Measurements from ENCODE around the gene RAB3C.

Gene RAB3C

DNA sequence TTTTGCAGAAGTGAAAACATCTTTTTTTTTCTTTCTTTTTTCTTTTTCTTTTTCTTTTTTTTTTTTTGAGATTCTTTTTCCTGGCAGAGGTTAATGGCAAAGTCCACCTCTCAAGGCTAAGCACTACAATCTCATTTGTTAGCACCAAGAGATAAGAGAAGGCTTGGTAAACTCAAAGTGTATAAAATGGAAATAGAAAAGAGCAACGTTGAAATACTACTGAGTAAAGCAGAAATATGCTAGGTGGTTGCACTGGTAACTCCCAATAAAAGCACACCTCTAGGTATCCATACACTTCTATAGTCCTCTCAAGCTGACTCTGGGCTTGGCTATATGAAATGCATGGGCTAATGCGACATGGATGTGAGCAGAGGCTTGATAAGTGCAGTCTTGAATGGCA lies 188.9 kb downstream of the RAB3C start:
- Histone ChIP-seq H3K27me3 (ENCODE audit: insufficient read depth, low read depth) (no peaks in the 10 kb centered on the region), H3K4me2 (no peak overlapping the region), H3K36me3 (ENCODE audit: insufficient read depth) (no peaks in the 10 kb centered on the region)

GRCh38 chr5:58773744-58774441 lies 191.0 kb downstream of the RAB3C start:
- H3K4me3 ChIP-seq (IDR thresholded peaks at IDR 0.05; ENCODE audit: insufficient read depth, low read depth, low read length), result no peak overlapping the region
- H3K79me2 ChIP-seq (ENCODE audit: insufficient read depth, low read depth), result no peaks in the 10 kb centered on the region
- H3K27me3 ChIP-seq (ENCODE audit: insufficient read depth, low read depth), result no peaks in the 10 kb centered on the region
- TF ChIP-seq CTCF (conservative IDR thresholded peaks at IDR 0.05; ENCODE audit: low read depth, low read length), result no peak
- no peak overlapping the region for H3K27ac ChIP-seq
- no peak overlapping the region for H2AFZ ChIP-seq (ENCODE audit: low read depth)
- H4K20me1 ChIP-seq (ENCODE audit: insufficient read depth), result no peaks in the 10 kb centered on the region
- no peaks in the 10 kb centered on the region for H3K4me1 ChIP-seq (ENCODE audit: low read depth, poor library complexity, severe bottlenecking)
- H3K4me2 ChIP-seq, result no peak overlapping the region
- no peak overlapping the region for H3K9ac ChIP-seq
- no peaks in the 10 kb centered on the region for H3K36me3 ChIP-seq (ENCODE audit: insufficient read depth)

More for the DNA sequence above, 188.9 kb downstream of the RAB3C start:
- H3K9ac ChIP-seq, result no peak overlapping the region
- no peaks in the 10 kb centered on the region for H3K4me1 ChIP-seq (ENCODE audit: low read depth, poor library complexity, severe bottlenecking)
- no peak overlapping the region for H3K4me3 ChIP-seq (IDR thresholded peaks at IDR 0.05; ENCODE audit: insufficient read depth, low read depth, low read length)
- no peak for TF ChIP-seq CTCF (conservative IDR thresholded peaks at IDR 0.05; ENCODE audit: low read depth, low read length)
- no peaks in the 10 kb centered on the region for H4K20me1 ChIP-seq (ENCODE audit: insufficient read depth)
- H3K27ac ChIP-seq, result no peak overlapping the region
- H2AFZ ChIP-seq (ENCODE audit: low read depth), result no peak overlapping the region
- H3K79me2 ChIP-seq (ENCODE audit: insufficient read depth, low read depth), result no peaks in the 10 kb centered on the region

DNA sequence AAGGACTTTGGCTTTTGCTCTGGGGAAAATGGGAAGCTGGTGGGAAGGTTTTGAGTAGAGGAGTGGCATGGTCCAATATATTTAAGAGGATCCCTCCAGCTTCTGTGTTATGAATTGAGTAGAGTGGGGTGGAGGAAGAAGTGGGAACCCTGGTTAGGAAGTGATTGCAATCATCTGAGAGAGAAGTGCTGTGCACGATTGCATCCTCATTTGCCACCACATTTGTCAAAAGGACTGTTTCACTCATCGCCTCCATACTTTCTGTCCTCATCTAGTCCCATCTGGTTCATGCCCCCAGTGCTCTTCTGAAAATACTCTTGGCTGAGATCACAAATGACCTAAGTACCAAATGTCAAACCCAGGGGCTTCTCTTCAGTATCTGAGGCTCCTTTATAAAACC lies 192.1 kb downstream of the RAB3C start:
- H3K4me3 ChIP-seq (IDR thresholded peaks at IDR 0.05; ENCODE audit: insufficient read depth, low read depth, low read length), result no peak overlapping the region
- H3K79me2 ChIP-seq (ENCODE audit: insufficient read depth, low read depth), result no peaks in the 10 kb centered on the region
- H2AFZ ChIP-seq (ENCODE audit: low read depth), result no peak overlapping the region
- H4K20me1 ChIP-seq (ENCODE audit: insufficient read depth), result no peaks in the 10 kb centered on the region
- H3K9ac ChIP-seq, result no peak overlapping the region
- TF ChIP-seq CTCF (conservative IDR thresholded peaks at IDR 0.05; ENCODE audit: low read depth, low read length), result no peak
- no peaks in the 10 kb centered on the region for H3K36me3 ChIP-seq (ENCODE audit: insufficient read depth)
- no peak overlapping the region for H3K4me2 ChIP-seq
- H3K4me1 ChIP-seq (ENCODE audit: low read depth, poor library complexity, severe bottlenecking), result no peaks in the 10 kb centered on the region
- H3K27ac ChIP-seq, result no peak overlapping the region
- no peaks in the 10 kb centered on the region for H3K27me3 ChIP-seq (ENCODE audit: insufficient read depth, low read depth)

GRCh38 chr5:58775701-58776262 lies 192.9 kb downstream of the RAB3C start:
- H2AFZ ChIP-seq (ENCODE audit: low read depth), result no peak overlapping the region
- H3K36me3 ChIP-seq (ENCODE audit: insufficient read depth), result no peaks in the 10 kb centered on the region
- no peak overlapping the region for H3K4me2 ChIP-seq
- no peaks in the 10 kb centered on the region for H3K4me1 ChIP-seq (ENCODE audit: low read depth, poor library complexity, severe bottlenecking)
- no peak overlapping the region for H3K27ac ChIP-seq
- H4K20me1 ChIP-seq (ENCODE audit: insufficient read depth), result no peaks in the 10 kb centered on the region
- no peak overlapping the region for H3K9ac ChIP-seq
- H3K27me3 ChIP-seq (ENCODE audit: insufficient read depth, low read depth), result no peaks in the 10 kb centered on the region
- H3K79me2 ChIP-seq (ENCODE audit: insufficient read depth, low read depth), result no peaks in the 10 kb centered on the region
- no peak overlapping the region for H3K4me3 ChIP-seq (IDR thresholded peaks at IDR 0.05; ENCODE audit: insufficient read depth, low read depth, low read length)
- no peak for TF ChIP-seq CTCF (conservative IDR thresholded peaks at IDR 0.05; ENCODE audit: low read depth, low read length)
